B cell (primary cell): ENCODE measurements around the gene RAP1GAP2.

Experiments
- CTCF ChIP-seq: fragments of 200-600 bp; IDR thresholded peaks from one replicate; pipeline ENCODE4 v1.8.0; 2022; ENCODE audit warnings: antibody characterized with exemption, mild to moderate bottlenecking
- EZH2 ChIP-seq: IDR thresholded peaks from 2 replicates; pipeline ENCODE4 v1.6.1; 2012; ENCODE audit warnings: borderline replicate concordance, low read depth, mild to moderate bottlenecking, moderate library complexity, low read length; ENCODE audit not compliant: insufficient read depth, poor library complexity, severe bottlenecking

- TF ChIP-seq CTCF (no peak), EZH2 (no peak)
Measured at GRCh38 chr17:3027786-3028532, 231.7 kb downstream of the RAP1GAP2 start.
